Measurements from ENCODE around the gene UGP2.

DNA sequence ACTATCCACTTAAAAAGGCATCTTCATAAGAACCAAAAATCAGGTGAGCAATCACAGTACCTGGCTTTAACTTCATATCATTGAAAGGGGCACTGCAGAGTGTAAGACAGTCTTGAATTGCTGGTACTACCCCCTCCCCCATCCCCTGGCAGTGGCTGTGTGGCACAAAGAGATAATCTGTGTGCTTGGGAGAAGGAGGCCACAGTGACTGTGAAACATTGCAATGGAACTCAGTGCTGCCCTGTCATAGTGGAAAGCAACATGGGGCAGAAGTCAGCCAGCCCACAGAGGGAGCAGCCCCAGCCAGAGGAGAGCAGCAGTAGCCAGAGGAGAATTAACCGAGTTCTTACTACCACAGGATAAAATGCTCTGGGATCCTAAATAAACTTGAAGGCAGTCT is 45.3 kb upstream of the UGP2 start:
- TF ChIP-seq, protein P1, sequence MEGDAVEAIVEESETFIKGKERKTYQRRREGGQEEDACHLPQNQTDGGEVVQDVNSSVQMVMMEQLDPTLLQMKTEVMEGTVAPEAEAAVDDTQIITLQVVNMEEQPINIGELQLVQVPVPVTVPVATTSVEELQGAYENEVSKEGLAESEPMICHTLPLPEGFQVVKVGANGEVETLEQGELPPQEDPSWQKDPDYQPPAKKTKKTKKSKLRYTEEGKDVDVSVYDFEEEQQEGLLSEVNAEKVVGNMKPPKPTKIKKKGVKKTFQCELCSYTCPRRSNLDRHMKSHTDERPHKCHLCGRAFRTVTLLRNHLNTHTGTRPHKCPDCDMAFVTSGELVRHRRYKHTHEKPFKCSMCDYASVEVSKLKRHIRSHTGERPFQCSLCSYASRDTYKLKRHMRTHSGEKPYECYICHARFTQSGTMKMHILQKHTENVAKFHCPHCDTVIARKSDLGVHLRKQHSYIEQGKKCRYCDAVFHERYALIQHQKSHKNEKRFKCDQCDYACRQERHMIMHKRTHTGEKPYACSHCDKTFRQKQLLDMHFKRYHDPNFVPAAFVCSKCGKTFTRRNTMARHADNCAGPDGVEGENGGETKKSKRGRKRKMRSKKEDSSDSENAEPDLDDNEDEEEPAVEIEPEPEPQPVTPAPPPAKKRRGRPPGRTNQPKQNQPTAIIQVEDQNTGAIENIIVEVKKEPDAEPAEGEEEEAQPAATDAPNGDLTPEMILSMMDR (IDR thresholded peaks at IDR 0.05; ENCODE audit: low read length) = no peak
- no peak for TF ChIP-seq EZH2 (IDR thresholded peaks at IDR 0.05; ENCODE audit: borderline replicate concordance, low read length)
